ENCODE measurements around the gene CYP2S1. TPM values are rescaled to one million over a fixed set of nuclear protein-coding genes. Genes with fewer than 3 reads are reported as not detected.
"Not testable (repeated sequence)": the region's sequence is repeated elsewhere in the genome, so short reads cannot be mapped to it uniquely, and the experiment has no call there.

CYP2S1 gene, protein sequence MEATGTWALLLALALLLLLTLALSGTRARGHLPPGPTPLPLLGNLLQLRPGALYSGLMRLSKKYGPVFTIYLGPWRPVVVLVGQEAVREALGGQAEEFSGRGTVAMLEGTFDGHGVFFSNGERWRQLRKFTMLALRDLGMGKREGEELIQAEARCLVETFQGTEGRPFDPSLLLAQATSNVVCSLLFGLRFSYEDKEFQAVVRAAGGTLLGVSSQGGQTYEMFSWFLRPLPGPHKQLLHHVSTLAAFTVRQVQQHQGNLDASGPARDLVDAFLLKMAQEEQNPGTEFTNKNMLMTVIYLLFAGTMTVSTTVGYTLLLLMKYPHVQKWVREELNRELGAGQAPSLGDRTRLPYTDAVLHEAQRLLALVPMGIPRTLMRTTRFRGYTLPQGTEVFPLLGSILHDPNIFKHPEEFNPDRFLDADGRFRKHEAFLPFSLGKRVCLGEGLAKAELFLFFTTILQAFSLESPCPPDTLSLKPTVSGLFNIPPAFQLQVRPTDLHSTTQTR
- 0.52 TPM for polyA plus RNA-seq (ENCODE audit: insufficient read length)
- long read RNA-seq, donor 1, result 0 reads
- long read RNA-seq, donor 2, result 0 reads
- long read RNA-seq, donor 3, result 0 reads
- long read RNA-seq, donor 4, result 0 reads
- long read RNA-seq, donor 5, result 0 reads
- long read RNA-seq, donor 6, result 0 reads
- long read RNA-seq, donor 7, result 0 reads
- long read RNA-seq, donor 8, result 0 reads

DNA sequence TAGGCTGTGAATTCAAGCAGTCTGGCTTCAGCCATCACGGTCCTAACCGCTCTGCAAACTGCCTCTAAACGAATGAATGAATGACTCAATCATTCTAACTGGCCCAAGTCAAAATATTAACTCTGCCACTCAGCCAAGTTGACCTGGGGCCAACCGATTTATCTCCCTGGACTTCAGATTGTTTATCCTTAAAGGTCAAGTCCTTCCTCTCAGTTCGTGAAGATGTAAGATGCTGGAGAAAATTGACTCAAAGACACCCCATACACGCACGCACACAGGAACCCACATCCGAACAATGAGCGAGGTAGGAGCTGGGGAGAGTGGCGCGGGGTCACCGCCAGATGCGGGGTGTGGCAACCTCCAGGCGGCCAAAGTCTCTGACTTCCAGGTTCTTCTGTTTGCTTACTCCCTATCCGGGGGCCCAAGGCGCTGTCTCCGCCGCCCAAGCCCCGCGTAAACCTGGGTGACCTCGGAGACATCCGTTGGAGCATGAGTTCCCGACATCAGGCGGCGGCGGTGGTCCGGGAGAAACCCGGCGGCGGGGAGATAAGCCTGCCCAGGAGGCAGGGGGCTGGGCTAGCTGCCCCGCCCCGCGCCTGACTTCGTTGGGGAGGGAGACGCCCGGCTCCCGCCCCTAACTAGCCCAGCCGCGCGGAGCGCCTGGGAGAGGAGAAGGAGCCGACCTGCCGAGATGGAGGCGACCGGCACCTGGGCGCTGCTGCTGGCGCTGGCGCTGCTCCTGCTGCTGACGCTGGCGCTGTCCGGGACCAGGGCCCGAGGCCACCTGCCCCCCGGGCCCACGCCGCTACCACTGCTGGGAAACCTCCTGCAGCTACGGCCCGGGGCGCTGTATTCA lies at the start of gene CYP2S1:
Gene CYP2S1, plus strand, starts transcription at position 646 of the 856 bp plus-strand sequence. Its CDS starts 46 bp downstream, at position 692.
- DNase-seq, result no peak

- DNase-seq, result peak; percentile 18
These were observed 48.6 kb upstream of the CYP2S1 start for GRCh38 chr19:41144403-41144802.

DNA sequence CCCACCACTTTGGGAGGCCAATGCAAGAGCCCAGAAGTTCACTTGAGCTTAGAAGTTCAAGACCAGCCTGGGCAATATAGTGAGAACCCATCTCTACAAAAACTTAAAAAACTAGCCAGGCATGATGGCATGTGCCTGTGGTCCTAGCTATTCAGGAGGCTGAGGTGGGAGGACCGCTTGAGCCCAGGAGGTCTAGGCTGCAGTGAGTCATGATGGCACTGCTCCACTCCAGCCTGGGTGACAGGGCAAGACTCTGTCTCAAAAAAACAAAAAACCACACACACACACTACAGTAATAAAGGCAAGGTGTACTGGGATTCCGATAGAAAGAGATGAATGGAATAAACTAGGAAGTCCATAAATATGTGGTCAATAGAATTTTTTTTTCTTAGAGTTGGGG lies 43.2 kb upstream of the CYP2S1 start:
- no peak for DNase-seq

- not testable (repeated sequence) for DNase-seq
These were observed 42.0 kb upstream of the CYP2S1 start for GRCh38 chr19:41150986-41151385.

- DNase-seq, result no peak
These were observed 39.0 kb upstream of the CYP2S1 start for GRCh38 chr19:41154060-41154459.

DNA sequence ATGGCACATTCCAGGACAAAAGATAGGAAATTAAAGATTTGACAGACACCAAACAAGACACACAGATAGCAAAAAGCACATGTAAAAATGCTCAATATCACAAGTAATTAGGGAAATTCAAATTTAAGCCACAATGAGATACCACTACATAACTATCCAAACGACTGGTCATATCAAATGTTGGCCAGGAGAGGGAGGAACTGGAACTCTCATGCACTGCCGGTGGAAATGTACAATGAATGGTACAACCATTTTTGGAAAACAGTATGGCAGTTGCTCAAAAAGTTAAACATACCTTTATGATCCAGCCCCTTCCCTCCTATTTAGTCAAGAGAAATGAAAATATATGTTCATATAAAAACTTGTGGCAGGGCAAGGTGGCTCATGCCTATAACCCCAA lies 36.8 kb upstream of the CYP2S1 start:
- DNase-seq, result no peak

GRCh38 chr19:41159881-41160280 lies 33.1 kb upstream of the CYP2S1 start:
- DNase-seq, result no peak

GRCh38 chr19:41161903-41162302 lies 31.1 kb upstream of the CYP2S1 start:
- no peak for DNase-seq

DNA sequence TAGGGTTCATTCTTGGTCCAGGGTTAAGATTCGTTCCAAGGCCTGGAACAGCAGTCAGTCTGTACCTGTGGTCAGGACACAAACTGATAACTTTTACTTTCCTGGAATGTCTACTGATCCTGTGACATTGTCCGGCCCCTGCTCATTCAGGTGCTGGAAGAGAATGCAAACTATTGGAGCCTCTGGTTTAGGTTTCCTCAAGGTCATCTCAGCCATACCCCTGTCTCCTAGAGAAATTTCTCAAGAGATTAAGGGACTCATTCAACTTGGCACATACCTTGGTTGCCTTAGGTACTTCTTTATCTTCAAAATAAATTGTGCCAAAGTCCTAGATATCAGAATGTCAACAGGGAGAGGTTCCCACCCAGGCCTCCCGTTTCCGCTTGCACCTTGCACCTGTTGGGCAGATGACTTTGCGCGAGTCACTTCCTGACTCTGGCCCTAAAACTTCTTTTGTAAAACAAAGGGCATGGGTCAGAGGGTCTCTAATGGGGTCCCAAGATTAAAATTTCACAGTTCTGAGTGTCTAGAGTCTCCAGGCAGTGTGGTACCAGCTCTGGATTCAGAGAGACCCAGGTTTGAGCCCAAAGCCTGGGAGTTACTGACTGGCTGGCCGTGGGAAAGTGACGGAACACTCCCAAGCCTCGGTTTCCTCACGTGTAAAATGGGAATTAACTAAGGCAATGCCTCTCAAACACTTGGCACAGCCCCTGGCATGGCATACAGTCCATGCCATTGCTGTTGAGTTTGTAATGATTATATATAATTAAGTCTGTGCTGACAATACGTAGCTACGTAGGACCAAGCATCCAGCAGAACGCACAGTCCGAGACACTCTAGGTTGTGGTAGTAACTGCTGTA lies 25.8 kb upstream of the CYP2S1 start:
- DNase-seq, result no peak

DNA sequence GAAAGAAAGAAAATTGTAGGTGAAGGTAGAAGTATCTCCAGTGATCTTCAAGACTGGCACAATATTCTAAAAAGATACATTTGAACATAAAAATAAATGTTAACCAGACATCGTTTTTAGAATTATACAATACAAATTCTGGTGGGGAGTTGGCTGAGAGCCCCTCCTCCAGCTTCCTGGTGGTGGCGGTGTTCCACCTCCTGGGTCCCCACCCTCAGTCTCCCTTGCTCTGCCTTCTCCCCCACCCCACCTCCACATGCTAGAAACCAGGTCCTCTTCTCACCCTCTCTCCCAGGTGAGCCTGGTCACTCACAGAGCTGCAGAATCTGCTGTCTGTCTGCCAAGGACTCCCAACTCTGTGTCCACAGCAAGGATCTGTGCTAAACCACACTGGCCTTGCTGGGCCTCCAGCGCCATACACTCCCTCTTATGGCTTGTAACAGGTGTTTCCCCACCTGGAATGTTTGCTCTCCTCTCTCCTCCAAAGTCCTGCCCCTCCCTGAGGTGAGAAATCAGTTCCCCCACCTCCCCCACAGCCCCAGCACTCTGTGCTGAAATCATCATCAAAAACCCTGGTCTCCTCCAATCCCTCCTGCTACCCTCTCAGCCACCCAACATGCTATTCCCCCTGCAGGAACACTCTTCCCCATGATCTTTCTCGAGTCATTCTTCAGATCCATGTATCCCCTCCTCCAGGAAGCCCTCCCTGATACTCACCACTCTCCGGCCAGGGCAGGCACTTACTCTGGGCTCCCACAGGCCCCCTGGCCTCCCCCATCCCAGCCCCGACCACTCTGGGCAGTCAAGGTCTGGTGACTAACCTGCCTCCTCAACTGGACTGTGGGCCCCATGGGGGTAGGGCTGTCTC lies 20.5 kb upstream of the CYP2S1 start:
- DNase-seq, result no peak

DNA sequence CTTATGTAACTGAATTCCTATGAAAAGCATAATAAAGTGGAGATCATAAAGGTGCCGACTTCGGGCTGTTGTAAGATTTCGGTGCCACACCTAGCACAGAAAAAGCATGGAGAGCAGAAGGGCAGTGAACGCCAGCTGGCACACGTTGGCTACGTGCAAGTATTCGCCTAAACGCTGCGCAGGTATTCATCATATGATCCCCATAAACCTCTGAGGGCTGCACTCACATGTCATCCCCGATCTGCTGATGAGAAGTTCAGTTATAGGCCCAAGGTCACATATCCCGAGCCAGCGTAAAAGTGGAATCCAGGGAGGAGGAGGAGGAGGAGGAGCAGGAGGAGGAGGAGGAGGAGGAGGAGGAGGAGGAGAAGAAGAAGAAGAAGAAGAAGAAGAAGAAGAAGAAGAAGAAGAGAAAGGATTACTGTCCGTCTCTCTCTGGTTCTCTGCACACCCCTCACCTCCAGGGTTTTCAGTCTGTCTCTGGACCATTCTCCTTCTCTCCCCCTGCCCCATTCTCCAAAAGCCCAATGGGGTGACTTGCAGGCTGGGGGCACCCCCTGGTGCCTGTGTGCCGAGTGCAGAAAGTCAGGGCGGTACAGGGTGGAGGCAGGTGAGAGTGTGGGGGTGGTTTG lies 18.6 kb upstream of the CYP2S1 start:
- DNase-seq, result no peak

GRCh38 chr19:41175801-41176777 lies 16.9 kb upstream of the CYP2S1 start:
- peak; percentile 14 for DNase-seq

GRCh38 chr19:41180173-41180572 lies 12.8 kb upstream of the CYP2S1 start:
- not testable (repeated sequence) for DNase-seq

- DNase-seq, result no peak
These were observed 5.8 kb upstream of the CYP2S1 start for GRCh38 chr19:41186971-41187883.

- DNase-seq, result no peak
These were observed 5.1 kb upstream of the CYP2S1 start for GRCh38 chr19:41187884-41188279.

DNA sequence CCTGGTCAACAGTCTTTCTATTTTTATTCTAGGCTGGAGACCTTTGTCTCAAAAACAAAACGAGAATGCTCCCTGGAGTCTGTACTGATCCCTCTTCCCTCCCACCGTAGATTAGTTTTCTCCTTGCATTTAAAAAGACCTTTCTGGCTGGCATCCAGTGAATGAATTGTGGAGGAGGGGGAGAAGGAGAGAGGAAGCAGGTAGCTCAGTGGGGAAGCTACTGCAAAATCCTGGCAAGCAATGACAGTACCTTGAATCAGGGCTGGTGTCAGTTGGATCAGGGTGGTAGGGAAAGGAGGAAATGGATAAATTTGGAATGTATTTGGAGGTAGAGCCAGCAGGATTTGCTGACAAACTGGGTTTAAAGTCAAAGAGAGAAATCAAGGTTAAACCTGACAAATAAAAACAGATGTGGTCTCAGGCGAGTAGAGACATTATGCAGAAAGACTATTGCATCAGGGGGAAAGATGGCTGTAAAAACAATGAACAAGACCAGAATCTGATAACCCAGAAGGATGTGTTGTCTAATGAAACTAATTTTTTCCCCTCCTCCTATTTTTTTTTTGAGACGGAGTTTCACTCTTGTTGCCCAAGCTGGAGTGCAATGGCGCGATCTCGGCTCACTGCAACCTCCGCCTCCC lies 3.5 kb upstream of the CYP2S1 start:
- DNase-seq, result no peak

Measured in left kidney (tissue), 8 donors.